Psoas muscle (tissue), 8 donors: ENCODE results near the gene ADAMTS2. TPM values are rescaled to one million over a fixed set of nuclear protein-coding genes. Genes with fewer than 3 reads are reported as not detected.
A peak's percentile ranks its signal among the peaks of the same experiment; 100 is the strongest.

Experiments used
- ATAC-seq, 4 donors: fragments of 200-7000 bp; cut with Tn5 transposase; one replicate each; pipeline ENCODE4 v1.9.1; 2020; ENCODE audit warnings: moderate library complexity in 3 of 4, mild to moderate bottlenecking in 2 of 4
- DNase-seq, 2 donors: peaks; one replicate each; pipeline ENCODE4 v3.0.0-alpha.2; 2020
- H3K27ac ChIP-seq: fragments of 200-600 bp; one replicate; pipeline ENCODE4 v1.8.0; 2022
- H3K27me3 ChIP-seq, 3 donors: fragments of 200-600 bp in 1 of 3; one replicate each; pipeline versions ENCODE4 v1.6.1 to v1.8.0; 2013 to 2022; ENCODE audit warnings: low read length in 2 of 3, mild to moderate bottlenecking in 2 of 3, moderate library complexity in 1 of 3; ENCODE audit not compliant: insufficient read depth in 3 of 3
- H3K36me3 ChIP-seq, 2 donors: fragments of 200-600 bp in 1 of 2; one replicate each; pipeline versions ENCODE4 v1.6.1 to v1.8.0; 2013 to 2022; ENCODE audit warnings: low read depth in 1 of 2, mild to moderate bottlenecking in 1 of 2, moderate library complexity in 1 of 2; ENCODE audit not compliant: insufficient read depth in 1 of 2
- H3K4me1 ChIP-seq: fragments of 200-600 bp; one replicate; pipeline ENCODE4 v1.8.0; 2022
- H3K4me3 ChIP-seq: fragments of 200-600 bp; one replicate; pipeline ENCODE4 v1.8.0; 2022; ENCODE audit warnings: mild to moderate bottlenecking
- H3K9me3 ChIP-seq: fragments of 200-600 bp; one replicate; pipeline ENCODE4 v1.8.0; 2022
- CTCF ChIP-seq: fragments of 200-600 bp; IDR thresholded peaks from one replicate; pipeline ENCODE4 v1.8.0; 2022; ENCODE audit warnings: antibody characterized with exemption
- WGBS, 3 donors: extraction: QIAGEN DNeasy Blood & Tissue Kit; methylation state at CpG; one replicate each; pipeline versions ENCODE4 v1.1.6 to v1.1.7; 2013; 5-methylcytosine and 5-hydroxymethylcytosine counted together
- intact Hi-C, 2 donors: fragments of 100-400 bp; cut with DNase I; formaldehyde crosslinking; loops; one replicate each; pipeline versions ENCODE4 v1.11.0 to v1.14.2; 2022
- polyA plus RNA-seq, 3 donors: library from polyadenylated mRNA; stranded (reverse); fragments of 200-250 nt; gene quantifications; one replicate each; pipeline ENCODE4 v1.2.3, GENCODE V29; 2013
- total RNA-seq, 4 donors: library from RNA; stranded (reverse); fragmentation: NEBNext Ultra II Directional in 2 of 4; extraction: Animal tissue kit (Norgen Biotek cat#: 25700) in 2 of 4; gene quantifications; one replicate each; pipeline versions ENCODE4 v1.2.1 to v1.2.4, GENCODE V29; 2021 to 2023
- donor health status: healthy with polysubstance abuse.
- donor health status: DM: no; HTN: no; CAD: no; lungs with moderate emphysema.
- donor health status: Bipolar disorder and iron deficiency.
- donor health status: healthy.
- donor health status: DM: yes; HTN: yes; CAD: no.
- donor health status: DM: no; HTN: no; CAD: no.
- donor health status: DM: no; HTN: no; CAD: no.
- donor health status: DM: yes; HTN: yes; CAD: no.

ADAMTS2 gene
- total and polyA plus RNA-seq, 7 donors = 0.83 to 3.7 (median 2.0) TPM

GRCh38 chr5:179304871-179305270 lies 40.4 kb downstream of the ADAMTS2 start:
- intact Hi-C loops = no loop called here
- WGBS, 3 donors = 79 to 81% (median 79%) methylated on average over 1 of the region's 1 CpG

GRCh38 chr5:179304466-179304865 lies 40.8 kb downstream of the ADAMTS2 start:
- Histone ChIP-seq H3K36me3 (no peaks in the 10 kb centered on the region), H3K27ac (no peak overlapping the region), H3K27me3 (no peaks in the 10 kb centered on the region), H3K9me3 (peaks cover 10% of the 10 kb centered on the region), H3K4me1 (no peaks in the 10 kb centered on the region), H3K4me3 (no peak overlapping the region)
- TF ChIP-seq CTCF = no peak
- intact Hi-C loops = no loop called here
- DNase-seq (no peak), ATAC-seq (peak in 3 of 4 donors; percentile 35 to 46 (median 39))
- WGBS, 3 donors = 81 to 88% (median 83%) methylated on average over 5 of the region's 5 CpGs

More at GRCh38 chr5:179304871-179305270, 40.4 kb downstream of the ADAMTS2 start:
- no peak for DNase-seq
- H3K36me3 ChIP-seq = no peaks in the 10 kb centered on the region
- H3K9me3 ChIP-seq = peaks cover 10% of the 10 kb centered on the region
- no peak for ATAC-seq
- H3K4me1 ChIP-seq = no peaks in the 10 kb centered on the region
- H3K27me3 ChIP-seq = no peaks in the 10 kb centered on the region
- TF ChIP-seq CTCF = no peak
- no peak overlapping the region for H3K27ac ChIP-seq
- H3K4me3 ChIP-seq = no peak overlapping the region

GRCh38 chr5:179303451-179304200 lies 41.6 kb downstream of the ADAMTS2 start:
- no peaks in the 10 kb centered on the region for H3K4me1 ChIP-seq
- ATAC-seq (no peak), DNase-seq (peak; percentile 2 to 15)
- WGBS, 3 donors = 92 to 94% (median 93%) methylated on average over 14 of the region's 14 CpGs
- peaks cover 10% of the 10 kb centered on the region for H3K9me3 ChIP-seq
- no peak overlapping the region for H3K27ac ChIP-seq
- intact Hi-C loops = no loop called here
- no peak overlapping the region for H3K4me3 ChIP-seq
- no peaks in the 10 kb centered on the region for H3K27me3 ChIP-seq
- no peak for TF ChIP-seq CTCF
- H3K36me3 ChIP-seq = no peaks in the 10 kb centered on the region

GRCh38 chr5:179302499-179303185 lies 42.6 kb downstream of the ADAMTS2 start:
- Histone ChIP-seq H3K4me3 (no peak overlapping the region), H3K27ac (no peak overlapping the region), H3K27me3 (no peaks in the 10 kb centered on the region), H3K4me1 (no peaks in the 10 kb centered on the region), H3K9me3 (peaks cover 10% of the 10 kb centered on the region), H3K36me3 (no peaks in the 10 kb centered on the region)
- ATAC-seq (no peak), DNase-seq (peak in 1 of 2 donors; percentile 6)
- TF ChIP-seq CTCF = no peak
- intact Hi-C loops = no loop called here
- WGBS, 3 donors = 82 to 85% (median 83%) methylated on average over 13 of the region's 13 CpGs
